GM19395 (cell line): Measurements from ENCODE around the gene ATF5.
"Not testable (repeated sequence)": the region's sequence is repeated elsewhere in the genome, so short reads cannot be mapped to it uniquely, and the experiment has no call there.

ENCODE experiments used
- ATAC-seq: cut with Tn5 transposase; IDR thresholded peaks from one replicate; pipeline ENCODE4 v1.9.1; 2021; ENCODE audit warnings: mild to moderate bottlenecking, moderate library complexity; ENCODE audit not compliant: unreplicated experiment

The ATF5 gene

DNA sequence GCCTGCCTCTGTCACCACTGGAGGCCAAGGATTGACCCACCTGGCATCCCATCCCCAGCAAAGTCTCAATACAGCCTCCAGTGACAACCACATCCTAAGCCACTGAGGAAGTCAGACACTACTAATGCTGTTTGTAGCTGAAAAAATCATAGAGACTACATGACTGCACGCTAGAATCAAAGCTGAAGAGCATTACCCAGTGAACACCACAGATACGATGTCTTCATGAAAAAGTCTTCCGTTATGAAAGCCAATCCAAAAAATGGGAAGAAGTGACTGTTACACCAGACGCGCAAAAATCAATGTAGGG lies 11.4 kb downstream of the ATF5 start:
- ATAC-seq, result no peak

DNA sequence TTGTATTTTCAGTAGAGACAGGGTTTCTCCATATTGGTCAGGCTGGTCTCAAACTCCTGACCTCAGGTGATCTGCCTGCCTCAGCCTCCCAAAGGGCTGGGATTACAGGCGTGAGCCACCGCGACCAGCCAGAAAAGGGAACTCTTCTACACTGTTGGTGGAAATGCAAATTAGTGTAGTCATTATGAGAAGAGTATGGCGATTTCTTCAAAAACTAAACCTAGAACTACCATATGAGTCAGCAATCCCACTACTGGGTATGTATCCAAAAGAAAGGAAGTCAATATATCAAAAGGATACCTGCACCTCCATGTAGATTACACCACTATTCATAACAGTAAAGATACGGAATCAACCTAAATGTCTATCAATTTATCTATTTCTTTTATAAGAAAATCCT lies 15.6 kb downstream of the ATF5 start:
- not testable (repeated sequence) for ATAC-seq

DNA sequence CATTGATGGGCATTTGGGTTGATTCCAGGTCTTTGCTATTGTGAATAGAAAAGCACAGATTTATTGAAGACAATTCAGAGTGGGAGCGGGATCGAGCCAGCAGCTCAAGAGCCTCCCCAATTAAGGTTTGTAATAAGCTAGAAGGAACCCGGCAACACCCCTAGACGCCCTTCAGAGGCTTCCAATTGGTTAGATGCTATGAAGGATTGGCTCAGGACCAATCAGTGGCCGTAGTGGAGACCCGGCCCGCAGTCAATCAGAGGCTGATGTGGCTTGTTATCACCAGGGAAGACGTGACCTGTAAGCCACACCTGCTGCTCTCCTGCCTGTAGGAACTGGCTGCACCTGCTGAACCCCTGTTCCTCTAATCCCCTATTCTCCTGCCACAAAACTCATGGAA lies 17.4 kb downstream of the ATF5 start:
- no peak for ATAC-seq

DNA sequence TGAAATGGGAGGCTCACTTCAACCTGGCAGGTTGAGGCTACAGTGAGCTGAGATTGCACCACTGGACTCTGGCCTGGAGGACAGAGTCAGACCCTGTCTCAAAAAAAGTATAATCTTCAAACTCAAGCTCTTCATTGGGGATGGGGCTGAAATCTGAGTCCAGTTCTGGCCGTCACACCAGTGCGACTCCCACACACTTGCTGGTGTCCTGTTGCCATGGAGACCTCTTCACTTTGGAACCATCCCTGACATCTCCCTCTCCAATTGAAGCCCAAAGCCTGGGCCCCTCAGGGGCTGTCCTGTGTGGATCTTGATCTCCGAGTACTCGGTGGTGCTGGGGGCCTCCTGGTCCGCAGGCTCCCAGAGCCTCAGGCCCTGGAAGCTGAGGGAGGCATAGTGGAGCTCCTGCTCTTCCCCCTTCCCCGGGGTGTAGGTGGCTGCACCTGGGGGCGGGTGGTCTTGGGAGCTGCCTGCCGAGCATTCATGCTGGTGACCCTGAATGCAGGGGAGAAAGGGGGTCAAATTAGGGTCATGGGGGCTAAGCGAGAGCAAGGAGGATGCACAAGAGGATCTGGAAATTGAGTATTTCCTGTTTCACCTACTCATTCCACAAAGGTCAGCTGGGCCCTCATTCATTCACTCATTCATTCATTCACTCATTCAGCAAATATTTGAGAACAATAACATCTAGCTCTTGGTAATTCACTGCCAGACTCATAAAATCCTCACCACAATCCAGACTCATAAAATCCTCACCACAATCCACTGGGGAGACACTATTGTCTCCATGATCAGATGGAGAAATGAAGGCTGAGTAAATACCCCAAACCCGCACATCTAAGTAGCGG lies 21.0 kb downstream of the ATF5 start:
- ATAC-seq, result no peak

DNA sequence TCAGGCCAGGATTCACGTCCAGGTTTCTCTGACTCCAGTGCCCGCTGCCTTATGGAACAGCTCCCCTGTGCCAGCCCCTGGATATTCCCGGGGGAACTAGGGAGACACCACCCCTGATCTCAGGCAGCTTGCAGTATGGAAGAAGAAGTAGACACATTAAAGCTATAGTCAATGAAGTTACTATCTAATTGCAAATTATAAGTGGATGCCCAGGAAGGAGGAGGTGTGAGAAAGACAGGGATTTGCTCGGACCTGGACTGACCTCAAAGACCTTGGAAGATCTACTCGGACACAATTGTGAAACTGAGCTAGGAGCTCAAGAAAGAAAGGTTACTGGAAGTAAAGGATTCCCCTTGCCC lies 21.6 kb downstream of the ATF5 start:
- ATAC-seq, result no peak

DNA sequence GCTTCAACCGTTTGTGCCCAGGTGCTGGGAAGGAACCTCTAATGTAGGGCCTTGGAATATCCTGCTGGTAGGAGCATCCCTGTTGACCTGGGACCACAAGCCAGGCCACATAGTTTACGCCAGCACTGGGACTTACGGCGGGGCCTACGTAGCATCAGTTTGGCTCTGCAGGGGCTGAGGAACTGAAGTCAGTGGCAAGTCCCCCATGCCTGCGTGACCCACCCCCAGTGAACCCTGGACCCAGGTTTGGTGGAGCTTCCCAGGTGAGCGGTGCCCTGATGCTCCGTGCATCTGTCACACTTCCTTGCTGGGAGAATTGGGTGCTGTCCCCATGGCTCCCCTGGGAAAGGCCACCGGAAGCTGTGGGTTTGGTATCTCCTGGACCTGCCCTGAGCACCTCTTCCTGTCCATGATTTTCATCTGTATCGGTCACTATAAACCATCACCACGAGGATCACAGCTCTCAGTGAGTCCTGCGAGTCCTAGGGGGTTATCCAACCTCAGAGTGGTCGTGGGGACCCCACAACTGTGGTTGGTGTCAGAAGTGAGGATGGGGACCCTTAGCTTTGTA lies 22.0 kb downstream of the ATF5 start:
- no peak for ATAC-seq

DNA sequence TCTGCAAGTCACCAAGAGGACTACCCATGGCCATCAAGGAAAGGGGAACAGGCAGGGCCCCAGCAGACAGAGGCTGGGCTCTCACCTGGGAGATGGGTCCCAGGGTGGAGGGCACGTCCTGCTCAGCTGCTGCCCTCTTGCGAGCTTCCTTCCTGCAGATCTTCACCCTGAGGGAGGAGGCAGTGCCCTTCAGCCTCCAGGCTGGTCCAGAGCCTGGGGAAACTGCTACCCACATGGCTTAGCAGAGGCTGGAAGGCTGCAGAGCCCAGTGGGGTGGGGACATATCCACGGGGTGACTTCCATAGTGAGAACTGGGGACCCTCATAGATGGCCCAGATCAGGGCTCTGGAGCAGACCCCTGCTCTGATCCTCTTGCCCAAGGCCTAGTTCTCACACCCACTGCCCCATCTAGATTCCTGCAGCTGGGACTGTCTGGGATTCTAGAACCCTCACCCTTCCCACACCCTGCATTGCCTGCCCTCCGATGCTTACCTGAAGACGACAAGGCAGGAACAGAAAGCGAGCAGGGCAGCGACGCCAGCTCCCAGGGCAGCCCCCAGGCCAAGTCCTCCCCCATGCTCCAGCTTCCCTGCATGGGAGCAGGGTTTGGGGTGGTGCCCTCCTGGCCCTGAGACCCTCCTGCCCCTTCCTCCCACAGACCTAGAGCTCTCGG lies 22.9 kb downstream of the ATF5 start:
- ATAC-seq, result no peak

DNA sequence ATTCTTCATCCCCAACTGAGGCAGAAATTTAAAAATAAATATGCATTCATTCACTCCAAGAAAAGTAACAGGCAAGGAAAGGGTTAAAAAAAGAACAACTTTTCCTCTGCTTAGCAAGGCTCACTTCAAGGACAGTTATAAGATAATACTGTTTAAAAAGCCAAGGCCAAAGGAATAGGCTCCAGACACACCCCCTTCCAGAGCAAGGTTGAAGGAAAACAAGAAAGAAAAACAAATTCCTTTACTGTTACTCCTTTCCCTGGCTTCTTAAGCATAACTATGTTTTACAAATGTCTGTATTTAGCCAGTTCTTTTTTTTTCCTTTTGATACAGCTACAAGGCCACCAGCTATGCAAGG lies 23.5 kb downstream of the ATF5 start:
- no peak for ATAC-seq

DNA sequence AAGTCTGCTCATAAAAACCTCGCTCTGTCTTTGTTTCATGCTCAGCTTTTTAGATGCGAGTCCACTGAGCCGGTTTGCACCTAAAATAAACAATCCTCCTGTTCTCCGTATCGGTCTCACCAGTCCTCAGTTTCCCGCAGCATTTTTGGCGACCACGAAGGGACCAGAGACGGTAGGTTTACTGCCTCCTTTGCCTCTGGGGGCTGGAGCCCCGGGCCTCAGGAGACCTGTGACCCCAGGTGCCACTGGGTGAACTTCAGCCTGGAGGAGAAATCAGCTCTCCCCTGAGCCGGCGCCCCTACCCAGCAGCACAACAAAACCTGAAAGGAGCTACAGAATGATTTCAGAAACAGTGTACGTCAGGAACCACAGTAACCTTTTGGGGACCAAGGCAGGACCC lies 23.9 kb downstream of the ATF5 start:
- no peak for ATAC-seq

DNA sequence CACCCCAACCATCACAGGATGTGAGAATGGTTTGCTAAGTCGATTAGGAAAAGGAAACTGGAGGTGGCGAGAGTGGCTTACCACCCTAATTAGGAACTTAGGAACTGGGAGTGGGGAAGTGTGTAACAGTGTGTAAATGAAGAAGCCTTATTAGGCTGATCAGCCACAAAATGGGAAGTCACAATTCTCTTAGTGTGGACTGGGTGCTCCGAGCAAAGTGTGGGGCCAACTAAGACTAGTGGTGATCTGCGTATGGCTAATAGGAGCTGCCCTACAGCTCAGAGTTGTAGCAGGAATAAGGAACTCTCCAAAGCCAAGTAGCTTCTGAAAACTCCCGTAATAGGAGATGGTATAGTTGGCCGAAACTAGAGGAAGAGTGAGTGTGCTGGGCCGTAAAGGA lies 24.4 kb downstream of the ATF5 start:
- no peak for ATAC-seq

DNA sequence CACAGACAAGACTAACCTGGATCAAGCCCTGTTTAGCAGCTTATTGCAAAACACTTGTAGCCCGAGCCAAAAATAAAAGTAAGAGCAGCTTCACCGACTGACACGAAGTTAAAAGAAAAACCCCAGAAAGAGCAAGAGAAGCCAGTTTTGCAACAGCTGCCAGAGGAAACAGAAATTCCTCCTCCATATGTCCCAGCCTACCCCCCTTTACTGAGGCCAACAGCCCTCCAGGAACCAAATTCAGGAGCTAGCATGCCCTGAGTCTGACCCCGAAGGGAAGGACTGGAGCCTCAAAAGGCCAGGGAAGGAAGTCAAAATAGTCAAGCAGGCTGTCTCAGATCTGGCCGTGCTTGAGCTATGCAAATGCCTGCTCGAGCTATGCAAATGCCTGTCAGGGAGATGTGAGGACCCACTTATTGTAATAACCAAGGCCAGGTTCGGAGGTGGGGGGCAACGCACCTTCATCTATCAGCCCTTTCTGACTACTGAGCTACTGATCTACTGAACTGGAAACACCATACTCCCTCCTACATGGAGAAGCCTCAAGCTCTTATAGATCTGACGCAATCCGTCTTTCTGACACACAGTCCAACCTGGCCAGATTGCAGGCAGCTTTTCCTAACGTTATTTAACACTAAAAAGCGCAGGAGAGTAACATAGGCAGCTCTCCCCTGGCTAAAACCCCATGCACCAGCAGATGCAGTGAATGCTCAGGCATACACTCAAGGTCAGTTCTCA lies 25.3 kb downstream of the ATF5 start:
- no peak for ATAC-seq

DNA sequence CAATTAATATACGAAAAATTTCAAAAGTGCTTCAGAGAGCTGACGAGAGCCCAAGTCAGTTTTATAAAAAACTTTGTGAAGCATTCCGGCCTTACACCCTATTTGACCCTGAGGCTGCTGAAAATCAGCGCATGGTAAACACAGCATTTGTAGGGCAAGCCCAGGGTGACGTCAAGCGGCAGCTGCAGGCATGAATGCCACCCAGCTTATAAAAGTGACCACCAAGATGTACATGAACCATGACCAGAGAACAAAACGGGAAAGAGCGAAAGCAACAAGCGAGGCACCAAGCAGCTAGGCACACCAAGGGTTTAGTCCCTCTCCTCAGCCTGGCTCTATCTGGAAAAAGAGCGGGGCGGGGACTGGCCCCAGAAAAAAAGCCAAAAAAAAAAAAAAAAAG lies 25.9 kb downstream of the ATF5 start:
- no peak for ATAC-seq

DNA sequence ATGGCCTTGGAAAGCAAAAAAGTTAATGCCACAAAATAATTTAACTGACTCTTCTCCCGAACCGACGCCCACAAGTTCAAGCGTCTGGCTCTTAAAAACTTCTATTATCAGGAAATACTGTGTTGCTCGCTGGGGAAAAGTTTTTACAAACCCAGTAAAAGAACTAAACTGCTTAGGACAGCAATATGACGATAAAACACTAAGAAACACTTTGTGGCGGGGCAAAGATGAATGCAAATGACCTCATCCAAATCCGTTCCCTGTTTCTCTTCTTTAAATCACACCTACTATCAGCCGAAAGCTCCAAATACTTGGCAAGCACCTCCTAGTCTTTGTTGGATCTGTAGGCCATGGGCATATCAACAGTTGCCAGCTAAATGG lies 27.1 kb downstream of the ATF5 start:
- no peak for ATAC-seq

DNA sequence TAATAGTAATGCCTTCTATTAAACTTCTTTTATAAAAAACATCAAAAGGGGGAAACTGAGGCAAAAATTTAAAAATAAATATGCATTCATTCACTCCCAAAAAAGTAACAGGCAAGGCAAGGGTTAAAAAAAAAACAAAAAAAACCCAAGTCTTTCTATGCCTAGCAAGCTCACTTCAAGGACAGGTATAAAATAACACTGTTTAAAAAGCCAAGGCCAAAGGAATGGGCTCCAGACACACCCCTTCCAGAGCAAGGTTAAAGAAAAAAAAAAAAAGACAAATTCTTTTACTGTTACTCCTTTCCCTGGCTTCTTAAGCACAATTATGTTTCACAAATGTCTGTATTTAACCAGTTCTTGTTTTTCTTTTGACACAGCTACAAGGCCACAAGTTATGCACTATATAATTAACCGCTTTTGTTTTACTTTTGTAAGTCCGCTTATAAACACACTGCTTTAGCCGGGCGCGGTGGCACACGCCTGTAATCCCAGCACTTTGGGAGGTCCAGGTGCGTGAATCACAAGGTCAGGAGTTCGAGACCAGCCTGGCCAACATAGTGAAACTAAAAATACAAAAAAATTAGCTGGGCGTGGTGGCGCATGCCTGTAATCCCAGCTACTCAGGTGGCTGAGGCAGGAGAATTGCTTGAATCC lies 28.4 kb downstream of the ATF5 start:
- ATAC-seq, result no peak

DNA sequence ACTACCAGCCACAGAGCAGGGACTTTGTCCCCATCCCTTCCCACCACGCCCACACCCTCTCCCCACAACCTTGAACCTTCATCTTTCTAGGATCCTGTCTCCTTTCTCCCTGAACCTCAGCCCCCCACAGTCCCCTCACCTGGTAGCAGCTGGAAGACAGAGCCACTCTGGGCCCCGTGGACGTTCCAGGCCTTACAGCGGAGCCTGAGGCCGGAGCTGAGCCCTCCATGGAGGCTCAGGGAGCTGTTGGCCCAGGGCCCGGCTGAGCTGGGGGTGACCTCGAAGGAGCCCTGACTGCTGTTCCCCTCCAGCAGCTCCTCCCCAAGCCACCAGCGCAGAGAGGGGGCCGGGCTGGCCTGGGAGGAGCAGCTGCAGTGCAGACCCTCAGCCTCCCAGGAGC lies 29.1 kb downstream of the ATF5 start:
- not testable (repeated sequence) for ATAC-seq

DNA sequence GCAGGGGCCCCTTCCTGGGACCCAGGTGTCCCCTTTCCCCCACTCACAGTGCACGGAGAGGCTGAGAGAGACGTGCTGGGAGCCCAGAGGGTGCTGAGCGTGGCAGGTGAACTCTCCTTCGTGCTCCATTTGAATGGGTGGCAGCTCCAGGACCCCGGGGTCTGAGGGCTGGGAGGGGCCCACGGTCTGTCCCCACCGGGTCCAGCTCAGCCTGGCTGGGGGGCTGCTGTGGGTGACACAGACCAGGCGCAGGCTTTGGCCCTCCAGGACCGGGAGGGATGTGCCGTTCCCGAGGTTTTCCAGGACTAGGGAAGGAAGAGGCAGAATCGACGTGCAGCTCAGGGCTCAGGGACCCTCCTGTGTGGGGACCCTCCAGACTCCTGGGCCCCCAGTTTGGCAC lies 29.6 kb downstream of the ATF5 start:
- ATAC-seq, result not testable (repeated sequence)

DNA sequence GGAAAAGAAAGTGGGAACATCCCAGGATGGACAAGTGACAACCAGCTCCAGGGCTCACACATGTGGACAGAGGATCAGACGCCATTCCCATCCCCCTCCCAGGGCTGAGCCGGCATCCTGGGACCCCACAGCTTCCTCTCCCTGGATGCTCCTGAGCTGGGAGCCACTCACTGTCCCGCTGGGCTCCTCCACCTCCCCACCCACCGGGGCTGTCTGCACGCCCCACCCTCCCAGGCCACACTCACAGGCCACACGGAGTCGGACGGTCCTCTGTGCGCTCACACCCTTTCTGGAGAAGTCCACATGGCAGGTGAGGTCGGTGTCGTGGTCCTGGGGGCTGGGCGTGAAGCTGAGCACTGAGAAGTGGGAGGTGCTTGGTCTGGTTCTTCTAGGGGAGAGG lies 30.9 kb downstream of the ATF5 start:
- not testable (repeated sequence) for ATAC-seq

DNA sequence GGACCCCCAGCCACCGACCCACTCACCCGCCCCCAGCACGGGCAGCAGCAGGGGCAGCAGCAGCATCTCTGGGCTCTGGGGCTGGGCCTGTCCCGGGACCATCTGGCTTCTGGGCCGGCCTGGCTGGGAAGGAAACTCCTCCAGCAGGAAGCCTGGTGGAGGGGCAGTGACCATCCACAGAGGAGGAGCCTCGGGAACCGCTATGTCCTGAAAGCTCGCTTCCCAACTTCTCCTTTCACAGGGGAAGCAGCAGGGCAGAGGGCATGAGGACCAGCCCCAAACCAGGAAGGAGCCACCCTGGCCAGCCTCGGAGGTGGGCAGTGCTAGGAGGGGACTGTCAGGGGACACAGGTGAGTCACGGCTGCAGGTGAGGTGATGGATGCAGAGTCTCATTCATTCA lies 32.0 kb downstream of the ATF5 start, which contains the start of gene SIGLEC11:
Gene SIGLEC11 (minus strand): TSS at position 193 of the 400 bp plus-strand sequence. CDS start 91 bp downstream, at position 102.
- not testable (repeated sequence) for ATAC-seq

DNA sequence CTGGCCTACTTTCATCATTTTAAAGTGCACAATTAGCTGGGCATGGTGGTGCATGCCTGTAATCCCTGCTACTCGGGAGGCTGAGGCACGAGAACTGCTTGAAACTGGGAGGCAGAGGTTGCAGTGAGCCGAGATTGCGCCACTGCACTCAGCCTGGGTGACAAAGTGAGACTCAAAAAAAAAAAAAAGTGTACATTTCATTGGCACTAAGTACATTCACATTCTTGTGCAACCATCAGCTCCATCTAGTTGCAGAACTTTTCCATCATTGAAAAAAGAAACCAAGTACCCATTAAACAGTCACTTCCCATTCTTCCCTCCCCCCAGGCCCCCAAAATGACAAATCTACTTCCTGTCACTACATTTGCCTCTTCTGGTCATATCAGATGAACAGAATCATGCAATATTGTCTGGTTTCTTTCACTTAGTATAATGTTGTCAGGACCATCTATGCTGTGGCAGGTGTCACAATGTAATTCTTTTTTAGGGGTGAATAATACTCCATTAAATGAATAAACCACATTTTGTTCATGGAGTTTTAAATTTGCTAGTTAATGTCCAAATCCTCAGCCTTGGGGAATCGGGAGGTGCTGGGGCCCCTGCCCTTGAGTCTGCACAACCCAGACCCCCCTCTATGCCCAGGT lies 39.4 kb downstream of the ATF5 start:
- no peak for ATAC-seq

DNA sequence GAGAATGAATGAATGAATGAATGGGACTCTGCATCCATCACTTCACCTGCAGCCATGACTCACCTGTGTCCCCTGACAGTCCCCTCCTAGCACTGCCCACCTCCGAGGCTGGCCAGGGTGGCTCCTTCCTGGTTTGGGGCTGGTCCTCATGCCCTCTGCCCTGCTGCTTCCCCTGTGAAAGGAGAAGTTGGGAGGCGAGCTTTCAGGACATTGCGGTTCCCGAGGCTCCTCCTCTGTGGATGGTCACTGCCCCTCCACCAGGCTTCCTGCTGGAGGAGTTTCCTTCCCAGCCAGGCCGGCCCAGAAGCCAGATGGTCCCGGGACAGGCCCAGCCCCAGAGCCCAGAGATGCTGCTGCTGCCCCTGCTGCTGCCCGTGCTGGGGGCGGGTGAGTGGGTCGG lies 40.4 kb downstream of the ATF5 start:
- not testable (repeated sequence) for ATAC-seq

DNA sequence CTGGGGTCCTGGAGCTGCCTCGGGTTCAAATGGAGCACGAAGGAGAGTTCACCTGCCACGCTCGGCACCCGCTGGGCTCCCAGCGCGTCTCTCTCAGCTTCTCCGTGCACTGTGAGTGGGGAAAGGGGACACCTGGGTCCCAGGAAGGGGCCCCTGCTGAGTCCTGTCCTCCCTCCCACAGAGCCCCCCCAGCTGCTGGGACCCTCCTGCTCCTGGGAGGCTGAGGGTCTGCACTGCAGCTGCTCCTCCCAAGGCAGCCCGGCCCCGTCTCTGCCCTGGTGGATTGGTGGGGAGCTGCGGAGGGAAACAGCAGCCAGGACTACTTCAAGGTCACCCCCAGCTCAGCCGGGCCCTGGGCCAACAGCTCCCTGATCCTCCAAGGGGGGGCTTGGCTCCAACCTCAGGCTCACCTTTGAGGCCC lies 43.0 kb downstream of the ATF5 start:
- ATAC-seq, result no peak
